Spinal cord (tissue), 10 donors: Measurements from ENCODE around the gene SPOCD1. TPM values are rescaled to one million over a fixed set of nuclear protein-coding genes. Genes with fewer than 3 reads are reported as not detected.

ENCODE experiments used
- DNase-seq, 6 donors: peaks; one replicate each; pipeline versions ENCODE4 v3.0.0 to v3.0.0-alpha.2; 2013 to 2015; ENCODE audit warnings: low spot score in 6 of 6, low read depth in 4 of 6
- H3K27ac ChIP-seq: one replicate; pipeline ENCODE4 v1.5.1; 2013; ENCODE audit warnings: low read depth, low read length, control low read depth
- H3K27me3 ChIP-seq: one replicate; pipeline ENCODE4 v1.6.1; 2013; ENCODE audit warnings: low read length; ENCODE audit not compliant: control insufficient read depth, insufficient read depth
- H3K36me3 ChIP-seq: one replicate; pipeline ENCODE4 v1.6.1; 2013; ENCODE audit warnings: low read length; ENCODE audit not compliant: control insufficient read depth, insufficient read depth
- H3K4me1 ChIP-seq: one replicate; pipeline ENCODE4 v1.6.1; 2013; ENCODE audit warnings: low read length; ENCODE audit not compliant: control insufficient read depth, insufficient read depth
- H3K4me3 ChIP-seq: one replicate; pipeline ENCODE4 v1.5.1; 2013; ENCODE audit warnings: low read depth, low read length, control low read depth
- H3K9me3 ChIP-seq: one replicate; pipeline ENCODE4 v1.6.1; 2013; ENCODE audit warnings: low read length; ENCODE audit not compliant: control insufficient read depth, insufficient read depth
- WGBS: methylation state at CpG from one replicate; pipeline ENCODE4 v1.1.5; 2013; ENCODE audit warnings: missing lambda C conversion rate; ENCODE audit not compliant: insufficient coverage; 5-methylcytosine and 5-hydroxymethylcytosine counted together
- polyA plus RNA-seq, 2 donors: library from polyadenylated mRNA; unstranded; fragments of 120-200 nt; gene quantifications; one replicate each; pipeline ENCODE4 v1.2.1, GENCODE V29; 2013; ENCODE audit not compliant: insufficient read length in 2 of 2
- total RNA-seq, 2 donors: library from RNA; depleted of rRNA in 1 of 2; stranded (reverse); fragments of 120-200 nt in 1 of 2; fragments of >200 nt in 1 of 2; gene quantifications; one replicate each; pipeline versions ENCODE4 v1.2.3 to v1.2.4, GENCODE V29; 2013 to 2014
- donor health status: healthy.

The SPOCD1 gene
- total and polyA plus RNA-seq, 4 donors: 0.15 to 0.44 (median 0.36) TPM

GRCh38 chr1:31805318-31805717, 10.5 kb downstream of the SPOCD1 start:
- WGBS: 96% methylated on average over 5 of the region's 6 CpGs
- no peak for DNase-seq
- Histone ChIP-seq H3K36me3 (no peaks in the 10 kb centered on the region), H3K4me1 (no peaks in the 10 kb centered on the region), H3K27me3 (no peaks in the 10 kb centered on the region), H3K4me3 (no peak overlapping the region), H3K27ac (no peak overlapping the region), H3K9me3 (no peaks in the 10 kb centered on the region)

GRCh38 chr1:31804098-31804497, 11.7 kb downstream of the SPOCD1 start:
- no peak overlapping the region for H3K27ac ChIP-seq
- no CpG with 5 or more reads among the region's 1 CpG for WGBS
- no peaks in the 10 kb centered on the region for H3K9me3 ChIP-seq
- H3K36me3 ChIP-seq: no peaks in the 10 kb centered on the region
- no peaks in the 10 kb centered on the region for H3K27me3 ChIP-seq
- no peak for DNase-seq
- peaks cover 2% of the 10 kb centered on the region for H3K4me1 ChIP-seq
- no peak overlapping the region for H3K4me3 ChIP-seq

DNA sequence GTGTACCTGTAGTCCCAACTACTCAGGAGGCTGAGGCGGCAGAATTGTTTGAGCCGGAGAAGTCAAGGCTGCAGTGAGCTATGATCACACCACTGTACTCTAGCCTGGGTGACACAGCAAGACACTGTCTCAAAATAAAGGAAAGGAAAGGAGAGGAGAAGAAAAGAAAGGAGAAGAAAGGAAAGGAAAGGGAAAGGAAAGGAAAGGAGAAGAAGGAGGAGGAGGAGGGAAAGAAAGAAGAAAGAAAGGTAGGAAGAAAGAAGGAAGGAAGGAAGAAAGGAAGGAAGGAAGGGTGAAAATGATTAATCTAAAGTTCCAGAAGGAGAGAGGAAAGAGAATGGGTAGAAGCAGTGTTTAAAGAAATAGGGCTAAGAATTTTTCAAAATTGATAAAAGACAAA, 12.2 kb downstream of the SPOCD1 start:
- Histone ChIP-seq H3K27me3 (no peaks in the 10 kb centered on the region), H3K4me3 (no peak overlapping the region), H3K27ac (no peak overlapping the region), H3K36me3 (no peaks in the 10 kb centered on the region), H3K4me1 (peaks cover 4% of the 10 kb centered on the region), H3K9me3 (no peaks in the 10 kb centered on the region)
- WGBS: no CpG with 5 or more reads among the region's 2 CpGs
- no peak for DNase-seq

DNA sequence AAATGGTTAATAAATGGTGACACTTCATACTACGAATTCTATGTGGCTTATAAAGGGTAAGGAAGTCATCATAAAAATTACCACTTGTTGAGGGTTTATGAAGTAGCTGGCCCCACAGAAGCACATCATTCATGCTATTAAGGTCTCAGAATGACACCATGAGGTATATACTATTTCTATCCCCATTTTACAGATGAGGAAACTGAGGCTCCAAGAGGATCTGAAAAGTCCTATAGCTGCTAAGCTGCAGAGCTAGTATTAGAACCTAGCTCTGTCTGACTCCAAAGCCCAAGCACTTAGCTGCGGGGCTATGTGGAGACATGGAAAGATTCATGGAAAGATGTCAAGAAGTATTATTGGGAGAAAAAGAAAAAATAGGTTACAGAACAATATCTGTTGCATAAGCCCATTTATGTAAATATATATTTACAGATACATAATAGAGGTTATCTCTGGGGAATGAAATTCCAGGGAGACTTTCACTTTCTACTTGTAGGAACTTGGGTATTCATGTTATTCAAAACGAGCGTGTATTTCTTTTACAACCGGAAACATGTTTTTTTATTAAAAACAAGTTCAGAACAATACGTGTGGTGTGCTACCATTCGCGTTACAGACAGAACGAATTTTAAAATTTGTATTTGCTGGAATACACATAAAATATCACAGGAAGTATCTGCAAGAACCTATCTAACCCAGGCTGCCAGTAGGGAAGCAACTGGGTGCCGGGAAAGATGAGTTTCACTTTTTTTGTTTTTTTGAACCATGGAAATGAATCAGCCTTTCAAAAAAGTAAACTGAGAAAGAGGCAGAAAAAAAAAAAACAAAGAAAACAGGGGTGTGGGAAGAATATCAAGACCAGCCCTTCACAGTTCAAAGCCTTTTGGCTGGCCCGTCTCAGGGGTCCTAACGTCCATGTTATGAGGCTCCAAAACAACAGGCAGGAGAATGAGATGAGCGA, 13.4 kb downstream of the SPOCD1 start:
- Histone ChIP-seq H3K9me3 (no peaks in the 10 kb centered on the region), H3K4me3 (no peak overlapping the region)

DNA sequence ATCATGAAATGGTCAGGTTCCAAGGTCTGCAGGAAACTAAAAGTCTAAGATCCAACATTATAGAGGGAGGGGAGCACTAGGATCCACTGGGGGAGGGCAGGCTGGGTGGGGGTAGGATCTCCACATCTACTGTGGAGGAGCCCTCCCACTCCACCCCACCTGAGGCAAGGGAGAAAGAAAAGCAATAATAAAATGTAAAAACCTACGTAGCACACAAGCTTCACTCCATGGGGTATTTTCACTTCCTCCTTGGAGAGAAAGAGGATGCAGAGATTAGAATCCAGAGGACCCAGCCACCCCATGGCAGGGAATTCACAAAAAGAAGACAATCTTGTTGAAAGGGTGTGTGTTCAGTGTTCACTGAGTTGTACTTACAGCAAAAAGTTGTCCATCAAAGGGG, 14.4 kb downstream of the SPOCD1 start:
- DNase-seq: no peak
- no peaks in the 10 kb centered on the region for H3K9me3 ChIP-seq
- H3K27me3 ChIP-seq: no peaks in the 10 kb centered on the region
- no peaks in the 10 kb centered on the region for H3K36me3 ChIP-seq
- no peak overlapping the region for H3K27ac ChIP-seq
- no CpG with 5 or more reads among the region's 1 CpG for WGBS
- peaks cover 4% of the 10 kb centered on the region for H3K4me1 ChIP-seq
- no peak overlapping the region for H3K4me3 ChIP-seq

More for the DNA sequence above, 13.4 kb downstream of the SPOCD1 start:
- DNase-seq: no peak
- H3K27ac ChIP-seq: no peak overlapping the region
- WGBS: 83% methylated on average over 1 of the region's 13 CpGs
- H3K27me3 ChIP-seq: no peaks in the 10 kb centered on the region
- no peaks in the 10 kb centered on the region for H3K36me3 ChIP-seq
- H3K4me1 ChIP-seq: peaks cover 4% of the 10 kb centered on the region

- peaks cover 4% of the 10 kb centered on the region for H3K4me1 ChIP-seq
- no peaks in the 10 kb centered on the region for H3K9me3 ChIP-seq
- DNase-seq: no peak
- WGBS: 94% methylated on average over 4 of the region's 4 CpGs
- H3K36me3 ChIP-seq: no peaks in the 10 kb centered on the region
- no peaks in the 10 kb centered on the region for H3K27me3 ChIP-seq
- no peak overlapping the region for H3K27ac ChIP-seq
- H3K4me3 ChIP-seq: no peak overlapping the region
These were observed 15.2 kb downstream of the SPOCD1 start for GRCh38 chr1:31800674-31800967.

DNA sequence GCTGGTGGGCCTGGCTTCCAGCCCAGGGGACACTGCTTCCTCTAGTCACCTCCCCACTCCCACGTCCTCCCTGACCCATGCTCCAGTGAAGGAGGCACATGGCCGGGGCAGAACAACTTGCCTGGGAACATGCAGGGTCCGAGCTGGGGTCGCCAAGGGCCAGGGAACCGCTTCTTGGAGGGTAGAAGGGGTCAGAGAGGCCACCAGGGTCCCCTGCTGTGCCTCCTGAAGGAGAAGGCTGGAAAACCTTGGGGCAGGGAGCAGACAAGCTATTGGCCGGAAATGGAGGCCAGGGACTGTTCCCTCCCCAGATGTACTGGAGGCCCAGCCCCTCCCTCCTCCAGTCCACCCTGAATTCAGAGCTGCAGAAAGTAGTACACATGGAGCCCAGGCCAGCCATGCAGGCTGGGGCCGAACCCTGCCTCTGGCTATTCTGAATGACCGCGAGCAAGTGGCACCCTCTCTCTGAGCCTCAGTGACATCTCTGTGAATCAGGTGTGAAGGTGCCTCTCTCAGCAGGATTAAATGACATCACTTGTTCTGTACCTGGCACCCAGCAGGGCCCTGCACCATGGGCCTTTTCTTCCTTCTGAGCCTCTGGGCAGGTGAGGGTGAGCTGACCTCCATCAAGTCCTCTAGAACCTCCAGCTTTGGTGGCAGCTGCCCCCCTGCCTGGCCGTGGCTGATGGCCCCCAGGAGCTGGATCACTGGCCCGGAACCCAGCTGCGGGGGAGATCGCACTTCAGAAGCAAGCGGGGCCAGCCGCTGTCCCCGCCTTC, 15.7 kb downstream of the SPOCD1 start:
- no peaks in the 10 kb centered on the region for H3K36me3 ChIP-seq
- H3K9me3 ChIP-seq: no peaks in the 10 kb centered on the region
- H3K4me1 ChIP-seq: peaks cover 4% of the 10 kb centered on the region
- no peaks in the 10 kb centered on the region for H3K27me3 ChIP-seq
- no peak overlapping the region for H3K4me3 ChIP-seq
- no peak overlapping the region for H3K27ac ChIP-seq
- 80% methylated on average over 14 of the region's 16 CpGs for WGBS
- DNase-seq: no peak

- no peaks in the 10 kb centered on the region for H3K36me3 ChIP-seq
- 87% methylated on average over 4 of the region's 9 CpGs for WGBS
- H3K9me3 ChIP-seq: no peaks in the 10 kb centered on the region
- H3K27ac ChIP-seq: no peak overlapping the region
- H3K27me3 ChIP-seq: no peaks in the 10 kb centered on the region
- H3K4me1 ChIP-seq: peaks cover 4% of the 10 kb centered on the region
- no peak for DNase-seq
- no peak overlapping the region for H3K4me3 ChIP-seq
These were observed 16.5 kb downstream of the SPOCD1 start for GRCh38 chr1:31799196-31799894.

DNA sequence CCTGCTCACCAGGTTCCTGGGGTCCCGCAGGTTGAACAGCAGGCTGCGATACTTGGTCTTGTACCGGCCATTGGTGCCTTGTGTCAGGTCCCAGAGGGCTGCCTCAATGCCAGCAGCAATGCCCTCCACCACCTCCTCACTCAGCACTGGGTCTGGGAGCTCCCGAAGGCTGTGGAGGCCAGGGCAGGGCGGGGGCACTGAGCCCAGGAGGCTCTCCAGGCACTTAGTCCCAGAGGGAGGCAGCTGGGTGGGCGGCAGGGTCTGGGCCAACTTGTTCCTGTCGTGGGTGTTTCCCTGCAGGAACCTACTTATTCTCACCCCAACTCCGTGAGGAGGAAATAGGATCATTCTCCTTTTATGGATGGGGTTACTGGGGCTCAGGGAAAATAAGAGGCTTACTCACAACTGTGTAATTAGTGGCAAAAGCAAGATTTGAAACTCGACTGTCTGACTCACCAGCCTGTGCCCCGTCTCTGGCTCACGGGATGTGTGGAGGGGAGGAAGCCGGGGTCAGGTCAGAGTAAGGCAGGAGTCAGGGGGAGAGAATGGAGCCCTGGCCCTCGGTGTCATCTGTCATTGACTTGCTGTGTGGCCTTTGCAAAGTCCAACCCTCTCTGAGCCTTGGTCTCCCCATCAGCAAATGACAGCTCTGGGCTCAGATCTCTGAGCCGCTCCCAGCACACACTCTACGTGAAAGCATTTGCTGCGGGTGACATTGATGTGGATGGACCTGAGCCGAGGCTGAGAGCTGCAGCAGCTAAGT, 17.2 kb downstream of the SPOCD1 start:
- Histone ChIP-seq H3K27ac (no peak overlapping the region), H3K9me3 (no peaks in the 10 kb centered on the region), H3K27me3 (no peaks in the 10 kb centered on the region), H3K4me3 (no peak overlapping the region), H3K4me1 (peaks cover 4% of the 10 kb centered on the region), H3K36me3 (no peaks in the 10 kb centered on the region)
- WGBS: 57% methylated on average over 13 of the region's 17 CpGs
- no peak for DNase-seq
